Kidney tubule cell (primary cell): ENCODE data around the gene CHMP6.

Experiments used
- DNase-seq: peaks from one replicate; pipeline ENCODE4 v3.0.0-alpha.2; 2018; ENCODE audit warnings: low spot score

CHMP6 gene

DNA sequence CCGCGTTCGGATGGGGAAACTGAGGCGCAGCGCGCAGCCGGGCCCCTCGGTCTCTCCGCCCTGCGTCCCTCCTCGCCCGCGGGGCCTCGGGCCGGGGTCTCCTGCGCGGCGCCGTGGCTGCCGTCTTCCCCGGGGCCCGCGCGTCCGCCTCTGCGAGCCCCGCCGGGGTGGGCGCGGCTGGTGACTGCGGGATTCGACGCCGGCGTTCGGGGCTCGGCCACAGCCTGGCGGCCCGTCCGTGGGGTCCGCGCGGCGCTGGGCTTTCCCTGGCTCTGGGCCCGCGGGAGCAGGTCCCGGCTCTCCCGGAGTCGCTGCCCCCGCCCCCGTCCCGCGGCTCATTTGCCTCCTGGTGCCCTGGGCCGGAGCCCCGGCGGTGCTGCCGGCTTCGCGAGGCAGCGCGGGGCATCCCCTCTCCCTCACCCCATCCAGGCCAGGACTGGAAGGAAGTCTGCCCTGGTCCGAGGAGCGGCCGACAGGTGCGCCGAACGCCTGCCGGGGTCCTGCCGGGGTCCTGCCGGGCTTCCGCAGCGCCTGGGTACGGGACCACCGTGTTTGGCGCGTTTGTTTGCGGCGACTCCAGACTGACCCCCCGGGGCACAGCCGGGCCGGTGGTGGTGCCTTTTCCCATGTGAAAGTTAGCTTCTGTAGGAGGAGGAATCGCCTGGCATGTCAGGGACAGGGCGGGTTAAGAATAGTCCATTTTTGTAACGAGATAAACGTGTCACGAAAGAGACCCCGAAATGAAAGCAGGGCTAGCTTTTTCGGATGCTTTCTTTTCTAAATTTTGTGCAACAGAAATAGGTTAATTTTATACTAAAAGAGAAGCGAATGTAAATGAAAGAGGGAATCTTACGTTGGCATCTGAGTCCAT is 671 bp downstream of the CHMP6 start:
- DNase-seq, result no peak

DNA sequence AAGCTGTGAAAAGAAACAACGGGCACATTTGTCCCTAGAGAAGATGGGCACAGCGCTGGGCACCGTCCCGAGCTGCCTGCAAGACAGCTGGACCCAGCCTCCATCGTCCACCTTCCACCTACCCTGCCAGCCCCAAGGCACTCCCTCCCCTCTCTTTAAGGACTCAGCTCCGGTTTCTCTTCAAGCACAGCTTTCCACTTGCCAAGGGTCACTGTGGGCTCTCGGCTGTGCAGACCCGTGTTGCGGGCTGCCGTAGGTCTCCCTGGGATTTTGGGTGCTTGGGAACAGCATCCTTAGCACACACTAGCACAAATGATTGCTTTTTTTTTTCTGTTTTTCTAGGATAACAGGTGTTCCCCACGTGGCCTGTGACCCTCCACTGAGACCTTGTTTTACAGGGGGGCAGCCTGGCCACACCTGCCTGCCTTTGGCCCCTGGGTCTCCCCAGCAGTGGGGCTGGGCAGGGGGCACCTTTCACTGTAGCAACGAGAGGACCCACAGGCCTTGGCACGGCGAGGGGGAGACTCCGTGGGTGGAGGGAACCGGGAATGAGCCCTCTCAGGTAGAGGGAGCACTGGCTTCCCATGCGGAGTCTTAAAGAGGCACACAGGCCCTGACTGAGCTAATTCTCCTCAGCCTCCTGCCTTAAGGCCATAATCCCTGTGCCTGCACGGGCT is 1.4 kb downstream of the CHMP6 start:
- no peak for DNase-seq

DNA sequence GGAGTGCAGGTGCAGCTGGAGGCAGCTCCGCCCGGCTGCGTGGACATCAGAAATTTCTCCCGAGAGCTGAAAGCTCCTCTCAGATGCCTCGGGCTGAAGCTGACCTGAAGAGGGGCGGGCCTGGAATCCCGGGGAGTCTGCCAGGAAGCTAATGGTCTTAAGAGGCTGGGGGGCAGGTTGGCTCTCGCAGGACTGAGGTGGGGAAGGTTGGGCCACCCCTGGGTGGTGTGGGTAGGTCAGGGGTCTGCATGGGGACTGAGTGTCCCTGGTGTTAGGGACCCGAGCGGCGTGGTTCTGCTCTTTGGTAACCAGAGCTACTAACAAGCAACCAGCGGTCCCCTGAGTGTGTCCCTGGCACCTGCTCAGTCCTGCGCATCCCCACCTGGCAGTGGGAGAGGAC is 3.5 kb downstream of the CHMP6 start:
- no peak for DNase-seq

- no peak for DNase-seq
These were observed 5.0 kb downstream of the CHMP6 start for GRCh38 chr17:80996422-80997305.

DNA sequence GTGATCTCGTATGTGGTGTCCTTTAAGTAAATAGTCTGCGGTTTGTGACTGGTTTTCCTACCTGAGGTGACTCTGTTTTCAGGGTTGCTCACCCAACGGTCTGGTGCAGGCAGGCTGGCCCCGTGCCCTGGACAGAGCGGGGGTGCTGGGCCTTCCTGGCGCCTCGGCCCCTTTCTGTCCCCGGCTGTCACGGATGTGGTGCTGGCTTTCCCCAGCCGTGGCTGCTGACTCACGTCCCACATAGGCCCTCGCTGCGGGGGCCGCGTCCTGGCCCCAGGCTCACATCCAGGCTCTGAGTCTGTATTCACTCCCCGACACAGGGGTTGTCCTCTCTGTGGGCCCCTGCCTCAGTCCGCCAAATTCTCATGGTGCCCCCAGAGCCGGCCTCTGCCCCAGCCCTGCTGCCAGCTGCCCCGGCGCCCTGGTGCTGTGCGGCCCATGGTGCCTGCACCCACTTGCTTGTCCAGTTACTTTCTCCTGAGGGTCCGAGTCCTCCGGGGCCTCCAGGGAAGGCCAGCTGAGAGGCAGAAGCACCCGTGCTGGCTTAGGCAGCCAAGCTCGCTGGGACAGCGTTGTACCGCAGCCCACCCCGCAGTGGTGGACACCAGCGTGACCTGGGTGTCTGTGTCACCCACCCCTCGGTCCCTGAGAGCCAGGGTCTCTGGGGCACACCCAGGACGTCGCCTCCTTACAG is 5.9 kb downstream of the CHMP6 start:
- DNase-seq, result no peak

DNA sequence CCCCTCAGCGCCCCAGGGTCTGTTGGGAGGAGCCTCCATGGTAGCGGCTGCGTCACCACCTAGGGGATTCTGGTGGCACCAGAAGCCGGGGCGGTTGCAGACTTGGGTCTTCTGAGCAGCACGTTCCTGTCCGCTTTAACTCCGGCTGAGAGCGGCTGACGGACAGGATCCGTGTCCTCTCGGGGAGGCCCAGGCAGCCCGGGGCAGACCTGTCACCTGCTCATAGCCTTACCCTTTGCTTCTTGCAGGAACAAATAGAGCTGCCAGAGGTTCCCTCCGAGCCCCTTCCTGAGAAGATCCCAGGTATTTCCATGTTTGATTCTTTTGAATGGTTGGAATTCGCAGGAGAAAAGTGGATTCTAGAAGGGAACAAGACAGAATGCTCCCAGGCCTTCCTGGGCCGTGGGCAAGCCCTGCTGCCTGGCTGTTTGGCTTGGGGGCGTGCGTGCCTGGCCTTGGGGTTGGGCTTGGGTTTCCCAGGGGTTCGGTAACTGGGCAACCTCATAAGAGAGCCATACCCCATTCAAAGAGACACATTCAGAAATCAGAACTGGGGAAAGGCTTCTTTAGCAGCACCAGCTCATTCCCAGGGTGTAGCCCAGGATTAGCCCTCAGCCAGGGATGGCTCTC is 6.6 kb downstream of the CHMP6 start:
- no peak for DNase-seq

DNA sequence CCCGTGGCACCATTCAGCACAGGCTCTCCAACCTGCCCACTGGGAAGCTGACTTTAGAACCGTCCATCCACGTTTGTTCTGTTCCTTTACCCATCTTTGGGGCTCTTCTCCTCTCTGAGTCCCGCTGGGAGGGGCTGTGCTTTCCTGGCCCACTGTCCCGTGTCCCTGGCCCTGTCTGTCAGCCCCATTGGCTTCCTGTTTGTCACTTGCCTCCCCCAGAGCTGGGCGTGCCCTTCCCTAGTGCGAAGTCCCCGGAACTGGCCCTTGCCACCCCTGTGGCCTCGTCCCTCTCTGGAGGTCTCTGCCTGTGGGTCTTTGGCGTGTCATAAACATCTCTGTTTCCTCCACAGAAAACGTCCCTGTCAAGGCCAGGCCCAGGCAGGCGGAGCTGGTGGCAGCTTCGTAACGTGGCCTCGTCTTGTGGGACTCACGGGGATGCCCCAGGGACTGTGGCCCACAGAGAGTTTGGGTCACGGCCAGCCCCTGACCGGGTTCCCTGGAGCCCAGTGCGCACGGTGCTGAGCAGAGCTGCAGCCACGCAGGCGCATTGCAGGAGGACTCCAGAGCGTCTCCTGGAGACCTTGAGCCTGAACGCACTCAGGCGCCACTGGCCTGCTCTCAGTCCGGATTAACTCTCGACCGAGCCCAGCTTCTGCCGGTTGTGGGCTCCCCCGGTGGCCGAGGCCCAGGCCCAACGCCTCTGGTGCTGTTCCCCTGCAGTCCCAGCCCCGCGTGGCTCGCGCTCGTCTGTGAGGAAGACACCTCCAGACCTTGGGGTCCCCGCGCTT is 7.3 kb downstream of the CHMP6 start:
- DNase-seq, result no peak

GRCh38 chr17:80999536-81000333 is 8.1 kb downstream of the CHMP6 start:
- DNase-seq, result no peak

- no peak for DNase-seq
These were observed 8.6 kb downstream of the CHMP6 start for GRCh38 chr17:81000334-81000630.

DNA sequence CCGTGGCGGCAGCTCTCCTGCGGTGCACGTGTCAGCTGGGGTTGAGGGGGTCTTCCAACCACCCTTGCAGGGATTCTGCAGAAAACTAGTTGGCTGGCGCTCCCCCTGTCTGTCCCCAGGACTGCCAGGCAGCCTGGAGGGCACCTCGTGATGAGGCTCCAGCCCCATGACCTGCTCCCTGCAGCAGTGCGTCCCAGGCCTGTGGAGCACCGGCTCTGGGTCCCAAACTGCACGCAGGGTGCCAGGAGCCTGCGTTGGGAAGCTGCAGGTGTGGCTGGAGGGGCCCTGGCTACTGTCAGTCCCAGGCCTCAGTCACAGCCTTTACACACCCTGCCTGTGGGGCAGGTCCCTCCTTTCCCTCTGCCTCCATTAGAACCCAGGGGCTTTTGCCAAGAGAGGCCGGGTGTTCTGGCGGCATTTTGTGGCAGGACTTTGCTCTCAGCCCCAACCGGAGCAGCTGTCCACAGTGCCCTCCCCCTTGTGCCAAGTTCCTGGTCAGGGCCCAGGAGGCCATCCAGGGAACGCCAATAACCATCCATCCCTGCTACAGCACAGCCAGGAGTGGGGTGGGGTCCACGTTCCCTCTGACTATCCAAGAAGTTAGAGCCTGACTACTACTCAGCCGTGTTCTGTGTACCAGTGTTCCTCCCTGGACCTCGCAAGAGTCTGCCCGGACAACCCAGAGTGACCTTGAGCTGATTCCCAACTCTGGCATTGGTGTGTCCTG is 9.2 kb downstream of the CHMP6 start:
- no peak for DNase-seq

GRCh38 chr17:81002013-81002384 is 10.4 kb downstream of the CHMP6 start:
- no peak for DNase-seq

DNA sequence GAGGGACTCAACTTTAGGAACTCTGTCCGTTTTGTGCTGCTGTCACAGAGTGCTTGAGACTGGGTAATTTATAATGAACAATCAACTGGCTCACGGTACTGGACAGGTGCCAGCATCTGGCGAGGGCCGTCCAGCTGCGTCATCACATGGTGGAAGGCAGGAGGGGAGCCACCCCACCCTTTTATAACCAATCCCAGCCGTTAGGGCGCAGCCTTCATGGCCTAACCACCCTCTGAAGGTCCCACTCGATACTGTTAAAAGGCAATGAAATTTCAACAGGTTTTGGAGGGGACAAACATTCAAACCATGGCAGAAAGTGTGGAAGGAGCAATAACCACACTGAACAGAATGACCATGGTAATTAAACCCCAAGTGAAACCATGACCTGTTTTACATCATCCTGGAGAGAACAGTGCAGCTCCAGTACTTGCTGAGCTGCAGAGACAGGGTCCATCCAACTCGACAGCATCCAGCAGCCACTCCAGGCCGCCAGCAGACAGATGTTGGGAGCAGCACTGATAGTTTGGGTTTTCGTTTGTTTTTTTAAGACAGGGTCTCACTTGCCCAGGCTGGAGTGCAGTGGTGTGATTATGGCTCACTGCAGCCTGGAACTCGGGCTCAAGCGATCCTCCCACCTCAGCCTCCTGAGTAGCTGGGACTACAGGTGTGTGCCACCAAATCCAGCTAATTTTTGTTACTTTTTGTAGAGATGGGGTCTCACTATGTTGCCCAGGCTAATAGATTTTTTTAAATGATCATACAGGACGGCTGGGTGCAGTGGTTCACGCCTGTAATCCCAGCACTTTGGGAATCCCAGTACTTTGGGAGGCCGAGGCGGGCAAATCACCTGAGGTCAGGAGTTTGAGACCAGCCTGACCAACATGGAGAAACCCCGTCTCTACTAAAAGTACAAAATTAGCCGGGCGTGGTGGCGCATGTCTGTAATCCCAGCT is 11.0 kb downstream of the CHMP6 start:
- peak; percentile 58 for DNase-seq

GRCh38 chr17:81003711-81004475 is 12.3 kb downstream of the CHMP6 start:
- DNase-seq, result no peak

- no peak for DNase-seq
These were observed 15.2 kb downstream of the CHMP6 start for GRCh38 chr17:81006891-81007290.

- DNase-seq, result no peak
These were observed 16.5 kb downstream of the CHMP6 start for GRCh38 chr17:81008140-81008539.

DNA sequence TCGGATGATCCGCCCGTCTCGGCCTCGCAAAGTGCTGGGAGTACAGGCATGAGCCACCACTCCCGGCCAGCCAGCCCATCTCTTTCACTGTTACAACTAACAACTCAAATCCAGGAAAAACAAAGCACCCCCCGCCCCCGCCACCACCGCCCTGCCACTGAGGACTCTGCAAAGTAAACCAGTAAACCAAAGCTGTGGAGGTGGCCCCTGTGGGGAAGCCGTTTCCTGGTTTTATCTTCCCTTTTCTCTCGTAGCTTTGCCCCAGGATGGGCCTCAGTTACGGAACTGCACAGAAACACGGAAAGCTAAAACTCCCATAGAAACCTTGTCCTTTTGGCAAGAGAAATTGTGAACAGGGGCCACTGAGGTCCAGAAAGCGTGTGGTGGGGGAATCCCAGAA is 17.5 kb downstream of the CHMP6 start:
- no peak for DNase-seq

DNA sequence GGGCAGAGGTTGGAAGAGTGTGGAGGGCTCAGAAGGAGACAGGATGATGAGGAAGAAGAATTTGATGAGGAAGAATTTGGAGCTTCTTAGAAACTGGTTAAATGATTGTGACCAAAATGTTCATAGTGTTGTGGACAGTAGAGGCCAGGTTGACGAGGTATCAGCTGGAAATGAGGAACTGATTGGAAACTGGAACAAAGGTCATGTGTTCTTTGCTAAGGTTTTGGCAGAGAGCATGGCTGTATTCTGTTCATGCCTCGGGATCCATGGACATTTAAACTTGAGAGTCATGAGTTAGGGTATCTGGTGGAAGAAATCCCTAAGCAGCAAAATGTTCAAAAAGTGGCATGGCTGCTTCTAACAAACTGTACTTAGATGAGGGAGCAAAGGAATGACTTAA is 19.3 kb downstream of the CHMP6 start:
- no peak for DNase-seq
